Measurements from ENCODE around the gene MED25. TPM values are rescaled to one million over a fixed set of nuclear protein-coding genes. Genes with fewer than 3 reads are reported as not detected.
A peak's percentile ranks its signal among the peaks of the same experiment; 100 is the strongest.

Gene MED25
- total RNA-seq, 2 donors from 2014 or later = 89.1 to 90.0 TPM

GRCh38 chr19:49881672-49882394 lies 63.7 kb downstream of the MED25 start:
- H3K4me3 ChIP-seq (ENCODE audit: low read length) = no peak overlapping the region
- H3K4me3 Mint-ChIP-seq = no peak overlapping the region
- 93 to 94% methylated on average over 17 to 31 of the region's 31 CpGs for WGBS, 2 experiments (ENCODE audit: insufficient coverage in 1 of 2, insufficient read length in 1 of 2)
- no peak overlapping the region for H3K27ac Mint-ChIP-seq
- no peak overlapping the region for H3K9ac ChIP-seq (ENCODE audit: extremely low read depth, low read length, poor library complexity, severe bottlenecking)
- no peaks in the 10 kb centered on the region for H3K4me1 ChIP-seq (ENCODE audit: control insufficient read depth, insufficient read depth, low read length)
- no peak for TF ChIP-seq CTCF (conservative IDR thresholded peaks at IDR 0.05)
- H3K36me3 Mint-ChIP-seq (ENCODE audit: low read depth) = peaks cover 69% of the 10 kb centered on the region
- no peaks in the 10 kb centered on the region for H3K27me3 Mint-ChIP-seq (ENCODE audit: insufficient read depth)
- H3K36me3 ChIP-seq (ENCODE audit: control insufficient read depth, insufficient read depth, low read length) = peaks cover 57% of the 10 kb centered on the region
- peaks cover 3% of the 10 kb centered on the region for H3K4me1 Mint-ChIP-seq
- DNase-seq = peak; percentile 85
- no peaks in the 10 kb centered on the region for H3K9me3 ChIP-seq (ENCODE audit: control insufficient read depth, low read length)
- H3K27ac ChIP-seq (ENCODE audit: low read depth, low read length) = no peak overlapping the region
- no peaks in the 10 kb centered on the region for H3K27me3 ChIP-seq (ENCODE audit: control insufficient read depth, insufficient read depth, low read length, poor library complexity, severe bottlenecking)
- H3K9me3 Mint-ChIP-seq = no peaks in the 10 kb centered on the region

- Mint-ChIP-seq H3K4me3 (no peak overlapping the region), H3K9me3 (no peaks in the 10 kb centered on the region), H3K27me3 (ENCODE audit: insufficient read depth) (no peaks in the 10 kb centered on the region), H3K4me1 (peaks cover 3% of the 10 kb centered on the region), H3K27ac (no peak overlapping the region), H3K36me3 (ENCODE audit: low read depth) (peaks cover 69% of the 10 kb centered on the region)
- no peak for DNase-seq
- TF ChIP-seq CTCF (conservative IDR thresholded peaks at IDR 0.05) = no peak
- Histone ChIP-seq H3K27ac (ENCODE audit: low read depth, low read length) (no peak overlapping the region), H3K4me3 (ENCODE audit: low read length) (no peak overlapping the region), H3K36me3 (ENCODE audit: control insufficient read depth, insufficient read depth, low read length) (peaks cover 57% of the 10 kb centered on the region), H3K9ac (ENCODE audit: extremely low read depth, low read length, poor library complexity, severe bottlenecking) (no peak overlapping the region), H3K9me3 (ENCODE audit: control insufficient read depth, low read length) (no peaks in the 10 kb centered on the region), H3K4me1 (ENCODE audit: control insufficient read depth, insufficient read depth, low read length) (no peaks in the 10 kb centered on the region), H3K27me3 (ENCODE audit: control insufficient read depth, insufficient read depth, low read length, poor library complexity, severe bottlenecking) (no peaks in the 10 kb centered on the region)
- WGBS, 2 experiments (ENCODE audit: insufficient coverage in 1 of 2, insufficient read length in 1 of 2) = 95 to 100% methylated on average over 6 to 14 of the region's 14 CpGs
Measured at GRCh38 chr19:49882643-49883042, 64.6 kb downstream of the MED25 start.

- 94 to 97% methylated on average over 4 to 5 of the region's 5 CpGs for WGBS, 2 experiments (ENCODE audit: insufficient coverage in 1 of 2, insufficient read length in 1 of 2)
Measured at GRCh38 chr19:49883094-49883493, 65.0 kb downstream of the MED25 start.

More at GRCh38 chr19:49883094-49883493, 65.0 kb downstream of the MED25 start:
- Mint-ChIP-seq H3K4me1 (peaks cover 2% of the 10 kb centered on the region), H3K27me3 (ENCODE audit: insufficient read depth) (no peaks in the 10 kb centered on the region), H3K4me3 (no peak overlapping the region), H3K27ac (no peak overlapping the region), H3K36me3 (ENCODE audit: low read depth) (peaks cover 67% of the 10 kb centered on the region), H3K9me3 (no peaks in the 10 kb centered on the region)
- no peak for TF ChIP-seq CTCF (conservative IDR thresholded peaks at IDR 0.05)
- no peaks in the 10 kb centered on the region for H3K9me3 ChIP-seq (ENCODE audit: control insufficient read depth, low read length)
- H3K4me1 ChIP-seq (ENCODE audit: control insufficient read depth, insufficient read depth, low read length) = no peaks in the 10 kb centered on the region
- no peaks in the 10 kb centered on the region for H3K27me3 ChIP-seq (ENCODE audit: control insufficient read depth, insufficient read depth, low read length, poor library complexity, severe bottlenecking)
- no peak overlapping the region for H3K9ac ChIP-seq (ENCODE audit: extremely low read depth, low read length, poor library complexity, severe bottlenecking)
- H3K36me3 ChIP-seq (ENCODE audit: control insufficient read depth, insufficient read depth, low read length) = peaks cover 57% of the 10 kb centered on the region
- no peak for DNase-seq
- H3K27ac ChIP-seq (ENCODE audit: low read depth, low read length) = no peak overlapping the region
- no peak overlapping the region for H3K4me3 ChIP-seq (ENCODE audit: low read length)
